Naive thymus-derived CD8-positive, alpha-beta T cell (primary cell): Measurements from ENCODE around the gene GAS7. TPM values are rescaled to one million over a fixed set of nuclear protein-coding genes. Genes with fewer than 3 reads are reported as not detected.

Experiments used
- ATAC-seq, 2 donors: fragments of 150-1000 bp; cut with Tn5 transposase in 1 of 2; sonication (Bioruptor Pico), chemical (Tn5 transposase) in 1 of 2; 1 replicate in 1 of 2; 2 replicates in 1 of 2; pipeline ENCODE4 v1.10.0; 2021; ENCODE audit warnings: mild to moderate bottlenecking in 2 of 2, moderate library complexity in 2 of 2
- POLR2A ChIA-PET: fragments of 350-600 bp; sonication (Branson Sonifier 250); formaldehyde crosslinking; loops from one replicate; lab custom pipeline; 2021; ENCODE audit warnings: antibody characterized with exemption; lab: Charles Lee
- DNase-seq, 10 donors: peaks; one replicate each; pipeline versions ENCODE4 v3.0.0 to v3.0.0-alpha.2; 2020 to 2022
- H3K27ac Mint-ChIP-seq, 10 donors: one replicate each; pipeline ENCODE4 v1.8.0; 2020 to 2022; ENCODE audit warnings: mild to moderate bottlenecking in 10 of 10, mixed read lengths in 10 of 10, moderate library complexity in 4 of 10, inconsistent platforms in 1 of 10
- H3K27me3 Mint-ChIP-seq, 5 donors: one replicate each; pipeline ENCODE4 v1.8.0; 2021 to 2022; ENCODE audit warnings: mixed read lengths in 5 of 5
- H3K36me3 Mint-ChIP-seq, 3 donors: one replicate each; pipeline ENCODE4 v1.8.0; 2020 to 2022; ENCODE audit warnings: mixed read lengths in 3 of 3, mild to moderate bottlenecking in 2 of 3, inconsistent platforms in 1 of 3
- H3K4me1 Mint-ChIP-seq, 4 donors: one replicate each; pipeline ENCODE4 v1.8.0; 2021 to 2022; ENCODE audit warnings: mixed read lengths in 4 of 4
- H3K4me3 Mint-ChIP-seq, 10 donors: one replicate each; pipeline ENCODE4 v1.8.0; 2020 to 2022; ENCODE audit warnings: mild to moderate bottlenecking in 10 of 10, mixed read lengths in 10 of 10, moderate library complexity in 6 of 10, inconsistent platforms in 1 of 10
- H3K9me3 Mint-ChIP-seq, 9 donors: one replicate each; pipeline ENCODE4 v1.8.0; 2020 to 2022; ENCODE audit warnings: mixed read lengths in 9 of 9, mild to moderate bottlenecking in 3 of 9, inconsistent platforms in 1 of 9, moderate library complexity in 1 of 9
- polyA plus RNA-seq, 3 donors: library from polyadenylated mRNA; unstranded; fragments of 300-500 nt; fragmentation: Illumina TruSeq; gene quantifications; one replicate each; pipeline ENCODE4 v1.2.3, GENCODE V29; 2021
- total RNA-seq, 8 experiments: library from RNA in 2 of 8; stranded (reverse) in 2 of 8; gene quantifications; one replicate each; pipeline ENCODE4 v1.2.3 and lab custom pipeline; 2021 to 2026

The GAS7 gene
- total and polyA plus RNA-seq, 5 experiments from 2014 or later: 0.05 to 2.1 (median 1.4) TPM; not detected in 1

DNA sequence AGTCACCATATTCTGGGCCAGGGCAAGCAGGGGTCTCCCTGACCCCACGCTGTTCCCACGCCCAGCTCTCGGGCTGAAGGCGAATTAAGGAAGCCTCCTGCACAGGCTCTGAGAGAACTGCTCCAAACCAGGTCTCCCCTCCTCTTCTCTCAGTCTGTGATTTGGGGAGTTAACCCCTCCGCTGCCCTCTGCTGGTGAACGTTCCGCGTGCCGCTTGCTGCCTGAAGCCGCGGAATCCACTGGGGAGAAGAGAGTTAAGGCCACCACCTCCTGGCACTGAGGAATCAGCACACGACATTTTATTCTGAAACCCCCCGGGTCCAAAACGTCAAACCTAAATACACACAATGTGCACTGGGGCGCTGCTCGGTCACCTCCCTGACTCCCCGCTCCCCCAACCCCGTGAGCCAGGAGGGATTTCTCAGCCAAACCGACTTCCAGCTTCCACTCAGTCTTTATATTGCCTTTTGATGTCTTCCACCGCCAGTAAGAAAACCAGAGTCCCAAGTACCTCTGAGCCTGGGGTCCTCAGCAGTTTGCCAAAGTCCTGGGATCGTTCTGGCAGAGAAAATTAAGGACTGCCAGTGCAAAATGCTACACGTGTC is 238.9 kb downstream of the GAS7 start:
- H3K9me3 Mint-ChIP-seq: no peaks in the 10 kb centered on the region
- peaks cover 0 to 4% (median 0%) of the 10 kb centered on the region in 4 donors for H3K4me1 Mint-ChIP-seq
- no peak for DNase-seq
- no peak for ATAC-seq
- POLR2A ChIA-PET: no interaction called here
- H3K27ac Mint-ChIP-seq: peak overlapping the region in 2 of 10 donors; percentile 37 to 47
- peaks cover 1 to 15% (median 9%) of the 10 kb centered on the region in 5 donors for H3K27me3 Mint-ChIP-seq
- H3K36me3 Mint-ChIP-seq: no peaks in the 10 kb centered on the region
- H3K4me3 Mint-ChIP-seq: no peak overlapping the region

DNA sequence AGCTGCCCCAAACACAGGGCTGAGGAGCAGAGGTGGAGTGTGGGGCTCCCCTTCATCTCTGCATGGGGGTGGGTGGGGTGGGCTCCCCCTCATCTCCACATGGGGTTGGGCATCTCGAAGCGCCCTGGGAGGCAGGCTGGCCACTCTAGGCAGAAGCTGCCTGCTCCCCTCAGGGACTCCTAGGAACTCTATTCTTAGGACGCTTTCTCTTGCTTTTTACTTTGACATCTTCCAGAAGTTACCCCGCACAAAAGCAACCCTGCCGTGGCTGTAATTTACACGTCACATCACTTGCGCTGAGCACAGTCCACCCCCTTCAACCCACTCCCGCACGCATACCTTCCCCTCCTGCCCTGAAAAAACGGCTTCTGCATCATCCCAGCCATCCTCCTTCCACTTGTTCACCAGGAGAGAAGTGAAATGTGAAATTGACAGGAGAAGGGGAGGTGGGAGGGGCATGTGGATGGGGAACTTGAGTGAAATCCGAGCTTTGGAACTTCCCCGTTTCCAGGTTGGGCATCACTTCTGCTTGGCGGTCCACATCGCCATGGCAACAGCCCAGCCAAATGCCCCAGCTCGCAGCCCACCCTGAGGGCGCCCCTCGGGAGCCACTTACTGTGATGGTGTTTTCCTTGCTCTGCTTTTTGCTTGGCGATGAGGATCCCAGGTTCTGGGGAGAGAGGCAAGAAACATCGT is 239.7 kb downstream of the GAS7 start:
- H3K9me3 Mint-ChIP-seq: no peaks in the 10 kb centered on the region
- H3K4me3 Mint-ChIP-seq: no peak overlapping the region
- H3K36me3 Mint-ChIP-seq: no peaks in the 10 kb centered on the region
- ATAC-seq: no peak
- no peak for DNase-seq
- peaks cover 1 to 17% (median 8%) of the 10 kb centered on the region in 5 donors for H3K27me3 Mint-ChIP-seq
- H3K4me1 Mint-ChIP-seq: peaks cover 0 to 4% (median 0%) of the 10 kb centered on the region in 4 donors
- H3K27ac Mint-ChIP-seq: peak overlapping the region in 1 of 10 donors; percentile 47
- POLR2A ChIA-PET: no interaction called here

DNA sequence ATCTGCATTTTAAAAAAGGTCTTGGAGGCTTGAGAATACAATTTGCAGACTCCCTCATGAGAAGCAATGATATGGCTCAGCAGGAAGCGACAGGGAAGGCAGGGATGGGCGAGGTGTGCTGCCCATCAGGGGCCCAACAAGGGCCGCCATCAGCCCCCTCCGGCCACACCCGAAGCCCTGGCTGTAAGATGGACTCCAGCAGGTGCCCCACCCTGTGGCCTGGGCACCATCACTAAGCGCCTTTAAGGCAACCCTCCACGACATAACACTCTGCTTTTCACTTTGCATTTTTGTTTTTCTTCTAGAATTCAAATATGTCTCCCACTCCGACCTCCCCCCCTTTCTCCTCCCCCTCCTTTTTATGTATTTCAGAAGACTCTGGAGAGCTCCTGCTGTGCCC is 241.2 kb downstream of the GAS7 start:
- ATAC-seq: no peak
- peaks cover 1 to 16% (median 8%) of the 10 kb centered on the region in 5 donors for H3K27me3 Mint-ChIP-seq
- no peaks in the 10 kb centered on the region for H3K9me3 Mint-ChIP-seq
- H3K4me3 Mint-ChIP-seq: no peak overlapping the region
- POLR2A ChIA-PET: no interaction called here
- H3K36me3 Mint-ChIP-seq: no peaks in the 10 kb centered on the region
- H3K4me1 Mint-ChIP-seq: peaks cover 0 to 4% (median 0%) of the 10 kb centered on the region in 4 donors
- no peak overlapping the region for H3K27ac Mint-ChIP-seq
- no peak for DNase-seq

DNA sequence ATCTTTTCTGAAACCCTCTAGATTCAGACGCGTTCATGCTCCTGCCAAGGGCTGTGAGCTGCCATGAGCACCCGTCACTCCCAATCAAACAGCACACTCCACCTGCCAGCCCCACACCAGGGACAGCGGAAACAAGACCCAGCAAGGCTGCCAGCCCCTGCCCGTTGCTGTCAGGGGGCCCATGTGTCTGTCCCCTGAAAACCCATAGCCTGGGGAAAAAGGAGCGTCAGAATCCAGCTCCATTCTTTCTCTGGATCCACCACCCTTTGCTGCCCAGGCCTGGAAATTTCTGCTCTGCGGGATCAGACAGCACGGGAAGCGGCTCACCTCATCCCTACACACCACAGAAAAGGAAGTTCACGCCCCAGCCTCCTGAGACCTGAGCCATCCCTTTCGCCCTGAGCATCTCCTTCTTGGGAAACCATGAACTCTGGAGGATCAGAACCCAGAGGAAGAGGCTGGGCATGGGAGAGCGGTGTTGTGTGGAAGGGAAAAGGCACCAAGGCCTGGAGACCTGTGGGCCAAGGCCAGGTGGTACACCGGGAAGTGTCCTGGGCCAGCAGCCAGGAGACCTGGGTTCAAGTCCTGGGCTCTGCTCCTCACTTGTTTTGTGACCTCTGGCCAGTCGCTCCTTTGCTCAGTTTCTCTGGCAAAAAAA is 241.8 kb downstream of the GAS7 start:
- DNase-seq (no peak), ATAC-seq (no peak)
- H3K9me3 Mint-ChIP-seq: no peaks in the 10 kb centered on the region
- no peak overlapping the region for H3K4me3 Mint-ChIP-seq
- no peak overlapping the region for H3K27ac Mint-ChIP-seq
- no peaks in the 10 kb centered on the region for H3K36me3 Mint-ChIP-seq
- peaks cover 0 to 4% (median 0%) of the 10 kb centered on the region in 4 donors for H3K4me1 Mint-ChIP-seq
- POLR2A ChIA-PET: no interaction called here
- peaks cover 1 to 14% (median 8%) of the 10 kb centered on the region in 5 donors for H3K27me3 Mint-ChIP-seq

DNA sequence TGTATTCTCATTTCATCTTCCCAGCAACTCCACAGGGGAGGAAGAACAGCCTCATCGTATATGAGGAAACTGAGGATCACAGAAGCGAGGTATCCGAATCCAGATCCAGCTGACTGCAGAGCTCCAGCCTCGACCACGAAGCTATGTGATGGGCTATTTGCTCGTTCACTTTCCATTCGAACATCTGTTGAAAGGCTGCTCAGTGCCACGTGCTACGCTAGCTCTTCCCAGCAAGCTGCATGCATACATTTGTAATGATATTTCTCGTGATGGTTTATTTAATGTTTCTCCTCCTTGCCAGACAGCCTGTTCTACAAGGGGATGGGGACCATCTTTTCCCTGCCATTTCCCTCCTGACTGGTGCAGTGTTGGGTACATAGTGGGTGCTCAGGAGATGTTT is 244.9 kb downstream of the GAS7 start:
- DNase-seq: no peak
- no peak overlapping the region for H3K4me3 Mint-ChIP-seq
- H3K9me3 Mint-ChIP-seq: no peaks in the 10 kb centered on the region
- H3K27ac Mint-ChIP-seq: no peak overlapping the region
- no peak for ATAC-seq
- POLR2A ChIA-PET: no interaction called here
- peaks cover 0 to 3% (median 0%) of the 10 kb centered on the region in 5 donors for H3K27me3 Mint-ChIP-seq
- H3K36me3 Mint-ChIP-seq: no peaks in the 10 kb centered on the region
- no peaks in the 10 kb centered on the region for H3K4me1 Mint-ChIP-seq

- H3K4me1 Mint-ChIP-seq: no peaks in the 10 kb centered on the region
- no peak overlapping the region for H3K27ac Mint-ChIP-seq
- POLR2A ChIA-PET: no interaction called here
- no peaks in the 10 kb centered on the region for H3K36me3 Mint-ChIP-seq
- DNase-seq (no peak), ATAC-seq (no peak)
- H3K9me3 Mint-ChIP-seq: no peaks in the 10 kb centered on the region
- H3K4me3 Mint-ChIP-seq: no peak overlapping the region
- peaks cover 0 to 3% (median 0%) of the 10 kb centered on the region in 5 donors for H3K27me3 Mint-ChIP-seq
These were observed 246.6 kb downstream of the GAS7 start for GRCh38 chr17:9951803-9952202.

DNA sequence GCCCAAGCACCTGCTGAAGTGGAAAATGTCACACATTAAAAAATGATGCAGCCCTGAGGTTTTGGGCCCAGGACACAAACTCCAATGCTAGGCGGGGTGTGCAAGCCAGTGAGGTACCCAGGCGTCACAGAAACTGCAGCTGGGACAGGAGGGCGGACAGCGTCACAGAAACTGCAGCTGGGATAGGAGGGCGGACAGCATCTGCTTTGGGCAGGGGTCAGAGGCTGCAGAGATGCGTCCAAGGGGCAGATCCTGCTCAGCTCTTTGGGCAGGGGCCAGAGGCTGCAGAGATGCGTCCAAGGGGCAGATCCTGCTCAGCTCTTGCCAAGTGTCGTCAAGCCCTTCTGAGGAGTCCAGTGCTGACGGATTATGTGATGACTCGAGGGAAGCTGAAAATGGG is 249.5 kb downstream of the GAS7 start:
- ATAC-seq (no peak), DNase-seq (no peak)
- Mint-ChIP-seq H3K4me1 (no peaks in the 10 kb centered on the region), H3K27ac (no peak overlapping the region), H3K4me3 (no peak overlapping the region), H3K36me3 (no peaks in the 10 kb centered on the region), H3K9me3 (no peaks in the 10 kb centered on the region), H3K27me3 (peaks cover 0 to under 1% (median 0%) of the 10 kb centered on the region in 5 donors)
- POLR2A ChIA-PET: no interaction called here

- POLR2A ChIA-PET: no interaction called here
- Mint-ChIP-seq H3K4me3 (no peak overlapping the region), H3K9me3 (peaks cover 0 to 3% (median 0%) of the 10 kb centered on the region in 9 donors), H3K36me3 (no peaks in the 10 kb centered on the region), H3K27me3 (no peaks in the 10 kb centered on the region), H3K4me1 (no peaks in the 10 kb centered on the region), H3K27ac (no peak overlapping the region)
- DNase-seq: no peak
- no peak for ATAC-seq
These were observed 253.7 kb downstream of the GAS7 start for GRCh38 chr17:9944704-9945103.

DNA sequence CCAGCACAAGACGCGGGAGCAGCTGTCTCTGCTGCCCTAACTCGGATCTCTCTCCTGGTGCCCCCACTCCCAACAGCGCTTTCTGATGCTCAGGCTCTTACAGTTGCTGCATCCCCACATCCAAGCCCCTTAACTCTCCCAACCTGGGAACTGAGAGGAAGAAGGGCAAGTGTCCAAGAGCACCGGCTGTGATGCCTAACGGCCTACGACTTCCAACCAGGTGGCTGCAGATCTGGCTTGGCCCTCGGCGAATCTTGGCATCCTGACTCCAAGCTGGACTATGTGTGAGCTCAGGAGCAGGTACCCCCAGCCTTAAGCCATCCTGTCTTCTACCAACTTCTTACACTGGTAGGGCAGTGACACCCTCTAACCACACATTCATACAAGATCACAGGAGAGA is 255.1 kb downstream of the GAS7 start:
- Mint-ChIP-seq H3K4me1 (no peaks in the 10 kb centered on the region), H3K36me3 (no peaks in the 10 kb centered on the region), H3K4me3 (no peak overlapping the region), H3K27me3 (no peaks in the 10 kb centered on the region), H3K9me3 (peaks cover 0 to 7% (median 0%) of the 10 kb centered on the region in 9 donors), H3K27ac (no peak overlapping the region)
- DNase-seq (no peak), ATAC-seq (no peak)
- POLR2A ChIA-PET: no interaction called here

DNA sequence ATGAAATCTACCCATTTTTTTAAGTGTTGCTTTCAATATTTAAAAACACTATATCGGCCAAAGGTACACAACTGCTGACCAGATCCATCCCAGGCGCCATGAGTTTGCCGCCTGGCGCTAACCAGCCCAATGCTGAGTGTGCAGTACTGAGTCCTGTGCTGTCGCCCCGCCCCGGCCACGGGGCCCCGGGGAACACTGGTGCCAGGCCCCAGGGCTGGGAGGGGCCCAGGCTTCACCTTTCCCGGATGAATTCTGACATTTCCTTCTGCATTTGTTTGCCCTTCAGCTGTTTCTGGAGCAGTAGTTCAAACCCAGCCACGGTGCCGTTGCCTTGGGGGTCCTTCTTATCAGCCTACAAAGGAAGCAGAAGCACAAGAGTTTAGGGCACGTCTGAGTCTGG is 255.5 kb downstream of the GAS7 start:
- no peaks in the 10 kb centered on the region for H3K4me1 Mint-ChIP-seq
- no peaks in the 10 kb centered on the region for H3K27me3 Mint-ChIP-seq
- no peak for ATAC-seq
- no peak for DNase-seq
- POLR2A ChIA-PET: no interaction called here
- H3K36me3 Mint-ChIP-seq: no peaks in the 10 kb centered on the region
- no peak overlapping the region for H3K4me3 Mint-ChIP-seq
- H3K27ac Mint-ChIP-seq: no peak overlapping the region
- peaks cover 0 to 12% (median 0%) of the 10 kb centered on the region in 9 donors for H3K9me3 Mint-ChIP-seq

DNA sequence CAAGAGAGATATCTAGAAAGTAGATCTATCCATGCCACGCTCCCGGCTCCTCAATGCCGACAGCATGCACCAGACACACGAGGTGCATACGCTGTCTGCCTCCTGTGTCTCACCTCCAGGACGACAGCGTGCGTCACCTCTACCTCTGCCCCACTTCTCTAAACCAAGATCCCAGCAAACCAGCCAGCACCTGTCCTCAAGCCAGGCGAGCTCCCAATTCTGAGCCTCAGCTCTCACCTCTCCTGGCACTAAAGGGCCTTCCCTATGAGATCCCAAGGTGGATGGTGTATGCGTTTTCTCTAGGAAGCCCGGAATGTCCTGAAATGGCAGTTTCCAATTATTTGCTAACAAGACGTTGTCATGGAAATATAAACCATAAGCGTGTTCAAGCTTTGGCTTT is 257.1 kb downstream of the GAS7 start:
- no peak overlapping the region for H3K27ac Mint-ChIP-seq
- peaks cover 0 to 17% (median 0%) of the 10 kb centered on the region in 9 donors for H3K9me3 Mint-ChIP-seq
- H3K4me1 Mint-ChIP-seq: no peaks in the 10 kb centered on the region
- no peaks in the 10 kb centered on the region for H3K27me3 Mint-ChIP-seq
- POLR2A ChIA-PET: no interaction called here
- ATAC-seq (no peak), DNase-seq (no peak)
- no peaks in the 10 kb centered on the region for H3K36me3 Mint-ChIP-seq
- H3K4me3 Mint-ChIP-seq: no peak overlapping the region

DNA sequence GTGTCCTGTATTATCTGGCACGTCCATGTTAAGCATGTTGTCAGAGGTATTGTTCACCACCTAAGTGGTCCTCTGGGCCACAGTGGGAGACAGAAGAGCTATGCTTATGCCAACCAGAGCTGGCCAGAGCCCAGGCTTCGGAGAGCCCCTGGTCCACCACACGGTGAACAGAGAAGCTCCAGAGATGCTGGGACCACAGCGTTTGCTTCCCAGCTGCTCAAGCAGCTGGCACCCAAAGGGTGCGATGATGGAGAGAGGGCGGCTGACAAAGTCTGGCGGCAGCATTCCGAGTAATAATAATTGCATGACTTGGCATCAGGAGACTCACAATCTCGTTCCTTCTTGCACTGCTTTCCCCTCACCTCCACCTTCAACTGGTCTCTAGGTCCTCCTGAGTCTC is 257.6 kb downstream of the GAS7 start:
- Mint-ChIP-seq H3K27me3 (no peaks in the 10 kb centered on the region), H3K4me3 (no peak overlapping the region), H3K27ac (no peak overlapping the region), H3K4me1 (no peaks in the 10 kb centered on the region), H3K9me3 (peaks cover 0 to 17% (median 0%) of the 10 kb centered on the region in 9 donors), H3K36me3 (no peaks in the 10 kb centered on the region)
- POLR2A ChIA-PET: no interaction called here
- no peak for DNase-seq
- ATAC-seq: no peak

DNA sequence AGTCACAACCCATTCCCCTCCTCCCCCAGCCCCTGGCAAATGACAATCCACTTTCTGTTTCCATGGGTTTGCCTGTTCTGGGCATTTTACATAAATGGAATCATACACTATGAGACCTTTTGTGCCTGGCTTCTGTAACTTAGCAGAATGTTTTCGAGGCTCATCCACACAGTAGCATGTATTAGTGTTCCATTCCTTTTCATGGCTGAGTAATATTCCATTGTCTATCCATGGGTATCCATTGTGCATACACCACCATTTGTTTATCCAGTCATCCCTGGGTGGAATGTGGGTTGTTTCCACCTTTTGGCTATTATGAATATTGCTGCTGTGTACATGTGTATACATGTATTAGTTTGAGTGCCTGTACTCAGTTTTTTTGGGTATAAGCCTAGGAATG is 259.6 kb downstream of the GAS7 start:
- Mint-ChIP-seq H3K4me1 (no peaks in the 10 kb centered on the region), H3K9me3 (peaks cover 0 to 17% (median 0%) of the 10 kb centered on the region in 9 donors)
- POLR2A ChIA-PET: no interaction called here

More for the DNA sequence above, 259.6 kb downstream of the GAS7 start:
- no peak overlapping the region for H3K4me3 Mint-ChIP-seq
- H3K27ac Mint-ChIP-seq: no peak overlapping the region
- H3K36me3 Mint-ChIP-seq: no peaks in the 10 kb centered on the region
- DNase-seq (no peak), ATAC-seq (no peak)
- H3K27me3 Mint-ChIP-seq: no peaks in the 10 kb centered on the region
